Ovary (tissue), 3 donors: ENCODE measurements around the gene TBL1XR1.

Experiments
- CTCF ChIP-seq, 3 donors: fragments of 450-650 bp in 2 of 3; fragments of 200-600 bp in 1 of 3; IDR thresholded peaks; one replicate each; pipeline versions ENCODE4 v1.5.1 to v1.8.0; 2016 to 2022; ENCODE audit warnings: antibody characterized with exemption in 3 of 3, mild to moderate bottlenecking in 1 of 3
- POLR2A ChIP-seq: fragments of 450-650 bp; IDR thresholded peaks from one replicate; pipeline ENCODE4 v1.6.1; 2017; ENCODE audit warnings: antibody characterized with exemption, mild to moderate bottlenecking, moderate library complexity
- donor health status: DM: no; HTN: no; CAD: no.

DNA sequence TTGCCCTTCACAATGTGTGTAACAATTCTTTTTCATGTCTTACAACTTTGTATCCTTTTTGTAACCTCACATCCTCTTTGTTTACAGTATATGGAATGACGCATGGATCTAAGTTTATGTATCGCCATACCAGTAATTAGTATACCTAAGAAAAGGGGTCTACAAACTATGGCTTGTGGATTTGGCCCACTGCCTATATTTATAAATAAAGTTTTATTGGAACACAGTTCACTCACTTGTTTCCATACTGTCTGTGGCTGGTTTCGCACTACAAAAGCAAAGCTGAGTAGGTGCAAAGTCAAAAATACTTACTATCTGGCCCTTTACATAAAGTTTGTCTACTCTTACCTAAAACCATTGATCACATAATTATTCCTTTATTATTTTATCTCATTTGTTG is 226.5 kb downstream of the TBL1XR1 start:
- TF ChIP-seq POLR2A (no peak), CTCF (IDR thresholded peaks at IDR 0.05) (no peak)
